ENCODE results near the gene FJX1.

The FJX1 gene

GRCh38 chr11:35617687-35618496 is at the start of gene FJX1:
Gene FJX1 (plus strand): TSS chr11:35618460. CDS start chr11:35618637, 177 bp downstream.
- peak; percentile 14 for DNase-seq

GRCh38 chr11:35571696-35572095 is 46.6 kb upstream of the FJX1 start:
- no peak for DNase-seq

GRCh38 chr11:35579557-35580396 is 38.5 kb upstream of the FJX1 start:
- DNase-seq: no peak

GRCh38 chr11:35580397-35580781 is 37.9 kb upstream of the FJX1 start:
- no peak for DNase-seq

GRCh38 chr11:35582033-35582432 is 36.2 kb upstream of the FJX1 start:
- no peak for DNase-seq

GRCh38 chr11:35583126-35583525 is 35.1 kb upstream of the FJX1 start:
- no peak for DNase-seq

- DNase-seq: no peak
These were observed 34.4 kb upstream of the FJX1 start for GRCh38 chr11:35583843-35584242.

- DNase-seq: no peak
These were observed 33.9 kb upstream of the FJX1 start for GRCh38 chr11:35584321-35584720.

- no peak for DNase-seq
These were observed 32.8 kb upstream of the FJX1 start for GRCh38 chr11:35585416-35585815.

GRCh38 chr11:35586222-35586621 is 32.0 kb upstream of the FJX1 start:
- DNase-seq: no peak

GRCh38 chr11:35587972-35588371 is 30.3 kb upstream of the FJX1 start:
- DNase-seq: no peak

- no peak for DNase-seq
These were observed 29.6 kb upstream of the FJX1 start for GRCh38 chr11:35588627-35589026.

- DNase-seq: no peak
These were observed 29.0 kb upstream of the FJX1 start for GRCh38 chr11:35589281-35589680.

GRCh38 chr11:35590412-35590811 is 27.8 kb upstream of the FJX1 start:
- DNase-seq: no peak

- DNase-seq: no peak
These were observed 25.1 kb upstream of the FJX1 start for GRCh38 chr11:35593143-35593542.

- DNase-seq: no peak
These were observed 23.6 kb upstream of the FJX1 start for GRCh38 chr11:35594680-35595079.

GRCh38 chr11:35598254-35599125 is 19.8 kb upstream of the FJX1 start:
- no peak for DNase-seq

GRCh38 chr11:35600331-35600838 is 17.9 kb upstream of the FJX1 start:
- peak; percentile 79 for DNase-seq

GRCh38 chr11:35602160-35602793 is 16.0 kb upstream of the FJX1 start:
- no peak for DNase-seq

- no peak for DNase-seq
These were observed 15.3 kb upstream of the FJX1 start for GRCh38 chr11:35602979-35603378.

GRCh38 chr11:35605706-35606105 is 12.6 kb upstream of the FJX1 start:
- DNase-seq: no peak

- no peak for DNase-seq
These were observed 12.1 kb upstream of the FJX1 start for GRCh38 chr11:35606206-35606605.
